Activated CD4-positive, alpha-beta T cell treated with anti-CD3 and anti-CD28 coated beads, Interleukin-2, amount 50 U/mL, for 4 hours (primary cell): ENCODE data around the gene TRANK1.
"Not testable (repeated sequence)": the region's sequence is repeated elsewhere in the genome, so short reads cannot be mapped to it uniquely, and the experiment has no call there.

Source experiments
- DNase-seq, 2 experiments: peaks; one replicate each; pipeline ENCODE4 v3.0.0-alpha.2; 2020

TRANK1 gene

DNA sequence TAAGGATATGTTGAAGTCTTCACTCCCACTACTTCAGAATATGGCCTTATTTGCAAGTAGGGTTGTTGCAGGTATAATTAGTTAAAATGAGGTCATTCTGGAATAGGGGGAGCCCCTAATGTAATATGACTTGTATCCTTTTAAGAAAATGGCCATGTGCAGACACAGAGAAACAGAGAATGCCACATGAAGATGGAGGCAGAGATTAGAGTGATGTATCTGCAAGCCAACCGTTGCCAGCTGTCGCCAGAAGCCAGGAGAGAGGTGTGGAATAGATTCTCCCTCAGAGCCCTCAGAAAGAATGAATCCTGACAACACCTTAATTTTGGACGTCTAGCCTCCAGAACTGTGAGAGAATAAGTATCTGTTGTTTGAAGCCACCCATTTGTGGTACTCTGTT is 11.3 kb upstream of the TRANK1 start:
- no peak for DNase-seq

DNA sequence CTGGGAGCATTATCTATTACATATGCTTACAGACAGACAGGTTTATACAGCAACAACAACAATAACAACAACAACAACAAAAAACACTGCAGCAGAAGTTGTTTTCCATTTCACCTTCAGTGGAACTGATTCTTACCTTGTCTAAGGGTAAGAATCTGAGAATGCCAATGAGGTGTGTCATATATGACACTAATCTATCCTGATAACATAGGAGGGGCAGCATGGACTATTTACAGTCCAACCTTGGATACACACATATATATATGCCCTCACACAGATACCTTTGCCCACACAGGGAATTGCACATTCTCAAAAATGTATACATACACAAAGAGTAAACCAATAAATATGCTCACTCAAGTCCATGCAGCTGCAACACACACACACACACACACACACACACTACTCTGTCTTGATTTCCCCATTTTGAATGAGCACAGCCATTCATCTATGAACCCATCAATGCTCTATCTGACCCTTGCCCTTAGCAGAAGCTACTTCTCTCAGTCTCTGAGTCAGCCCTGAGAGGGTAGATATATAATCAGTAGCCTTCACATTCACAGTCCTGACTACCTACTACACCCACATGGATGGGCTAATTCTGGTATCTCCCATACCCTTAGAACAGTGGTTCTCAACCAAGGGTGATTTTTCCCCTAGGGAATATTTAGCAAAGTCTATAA is 9.7 kb upstream of the TRANK1 start:
- DNase-seq = no peak

DNA sequence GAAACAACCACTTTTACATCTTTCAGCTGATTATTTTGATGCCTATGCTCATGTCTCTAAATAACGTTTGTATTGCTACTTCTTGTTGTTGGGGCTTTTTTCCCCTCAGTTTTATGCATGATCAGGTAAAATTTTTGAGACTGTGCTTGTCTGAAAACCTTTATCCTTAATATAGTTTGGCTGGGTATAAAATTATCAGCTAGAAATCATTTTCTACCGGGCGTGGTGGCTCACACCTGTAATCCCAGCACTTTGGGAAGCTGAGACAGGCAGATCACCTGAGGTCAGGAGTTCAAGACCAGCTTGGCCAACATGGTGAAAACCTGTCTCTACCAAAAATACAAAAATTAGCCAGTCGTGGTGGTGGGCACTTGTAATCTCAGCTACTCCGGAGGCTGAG is 3.0 kb upstream of the TRANK1 start:
- DNase-seq = not testable (repeated sequence)

DNA sequence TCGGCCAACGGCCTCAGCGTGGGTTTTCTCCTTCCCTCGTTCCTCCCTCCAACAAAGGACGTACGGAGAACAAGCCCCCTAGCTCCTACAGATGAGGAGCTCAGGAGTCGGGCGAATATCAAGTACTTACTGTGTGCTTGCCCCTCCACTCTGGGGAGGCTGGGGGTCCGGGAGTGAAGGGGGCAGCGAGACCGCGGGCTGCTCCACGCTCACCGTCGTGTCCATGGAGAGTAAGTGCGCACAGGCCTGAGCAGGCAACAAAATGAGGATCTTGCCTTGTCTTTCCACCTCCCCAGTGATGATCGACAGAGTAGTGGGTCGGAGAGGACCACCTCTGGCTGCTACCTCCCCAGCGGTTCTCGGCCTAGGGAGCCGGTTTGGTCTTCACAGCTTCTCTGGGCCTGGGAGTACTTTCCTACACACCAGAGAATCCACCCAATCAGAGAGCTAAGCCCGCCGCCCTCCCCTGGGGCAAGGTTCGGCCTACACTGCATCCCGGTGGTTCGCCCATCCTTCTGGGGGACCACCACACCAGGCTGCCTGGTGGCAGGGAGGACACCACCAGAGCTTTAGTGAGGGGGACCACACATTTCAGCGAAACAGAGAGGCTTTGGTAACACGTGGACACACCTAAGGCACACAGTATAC is 603 bp upstream of the TRANK1 start:
- DNase-seq = no peak

DNA sequence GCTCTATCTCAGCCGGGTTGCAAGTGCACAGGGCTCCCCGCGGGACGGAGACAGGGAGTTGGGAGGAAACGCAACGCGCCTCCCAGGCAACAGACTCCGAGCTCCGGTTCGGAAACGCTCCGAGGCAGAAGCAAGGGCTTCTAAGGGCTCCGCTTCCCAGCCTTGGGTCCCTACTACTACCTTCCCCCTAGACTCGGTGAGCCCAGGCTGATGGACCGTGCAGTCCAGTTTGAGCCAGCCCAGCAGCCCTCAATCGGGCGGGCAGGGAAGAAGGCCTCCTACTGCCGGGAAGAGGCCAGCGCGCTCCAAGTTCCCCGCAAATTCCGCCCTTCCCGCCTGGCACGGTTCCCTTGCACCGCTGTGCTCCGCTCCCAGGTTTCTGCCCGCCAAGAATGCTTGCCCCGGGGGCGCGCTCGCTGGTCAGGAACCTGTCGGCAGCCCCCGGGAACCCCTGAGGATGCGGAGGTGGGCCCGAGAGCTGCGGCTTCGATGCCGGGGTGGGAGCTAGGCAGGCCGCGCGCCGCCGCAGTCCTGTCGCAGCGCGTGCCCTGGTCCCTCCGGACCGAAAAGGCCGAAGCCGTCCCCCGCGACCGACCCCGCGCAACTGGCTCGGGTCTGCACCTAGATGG is 728 bp downstream of the TRANK1 start:
- peak in 1 of 2 experiments; percentile 15 for DNase-seq

DNA sequence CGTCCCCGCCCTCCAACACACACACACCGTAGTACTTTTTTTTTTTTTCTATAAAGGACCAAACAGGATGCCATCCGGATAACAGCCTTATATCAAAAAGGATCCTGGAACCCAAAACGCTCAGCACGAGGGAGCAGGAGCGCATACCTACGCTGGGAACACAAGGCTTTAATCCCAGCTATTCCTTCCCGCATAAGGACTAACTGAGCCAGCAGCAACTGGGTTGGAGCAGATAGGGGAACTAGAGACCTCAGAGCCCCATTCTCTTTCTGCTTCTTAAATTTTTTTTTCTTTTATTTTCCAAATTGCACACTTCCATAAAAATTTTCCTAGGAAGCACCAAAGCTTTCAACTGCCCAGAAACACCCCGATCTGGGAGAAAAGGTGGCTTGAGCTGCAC is 1.3 kb downstream of the TRANK1 start:
- DNase-seq = no peak

DNA sequence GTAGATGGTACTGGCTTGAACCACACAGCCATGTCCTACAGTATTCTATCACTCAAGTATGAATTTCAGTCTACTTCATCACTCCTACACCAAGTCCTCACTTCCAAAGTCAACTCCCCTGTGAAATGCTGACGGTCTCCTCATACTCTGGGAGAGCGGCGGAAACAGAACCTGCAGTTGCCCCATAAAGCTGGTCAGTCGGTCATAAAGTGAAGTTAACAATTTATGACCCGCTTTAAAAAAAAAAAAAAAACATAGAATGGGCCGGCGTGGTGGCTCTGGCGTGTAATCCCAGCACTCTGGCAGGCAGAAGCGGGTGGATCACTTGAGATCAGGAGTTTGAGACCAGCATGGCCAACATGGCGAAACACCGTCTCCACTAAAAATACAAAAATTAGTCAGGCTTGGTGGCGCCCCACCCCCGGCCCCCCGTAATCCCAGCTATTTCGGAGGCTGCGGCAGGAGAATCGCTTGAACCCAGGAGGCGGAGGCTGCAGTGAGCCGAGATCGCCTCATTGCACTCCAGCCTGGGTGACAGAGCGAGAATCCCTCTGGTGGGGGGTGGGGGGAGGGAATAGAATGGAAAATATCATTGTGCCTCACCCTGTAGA is 2.1 kb downstream of the TRANK1 start:
- no peak for DNase-seq

DNA sequence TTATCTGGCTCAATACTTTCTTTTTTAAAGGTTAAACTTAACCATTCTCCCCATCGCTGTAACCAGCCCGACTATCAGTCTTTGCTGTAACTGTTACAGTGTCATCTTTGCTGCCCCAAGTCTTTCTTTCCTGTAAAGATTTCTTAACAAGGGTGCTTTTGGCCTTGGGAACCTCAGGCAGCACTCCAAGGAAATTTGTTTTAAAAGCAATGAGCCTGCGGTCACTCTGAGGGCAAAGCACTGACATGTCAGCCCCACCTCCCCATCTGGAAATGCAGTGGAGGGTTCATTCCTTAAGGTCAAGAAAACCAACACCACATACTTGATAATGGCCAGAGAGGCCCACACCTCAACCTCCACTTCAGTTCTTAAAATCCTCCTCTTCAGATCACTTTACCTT is 3.2 kb downstream of the TRANK1 start:
- no peak for DNase-seq

DNA sequence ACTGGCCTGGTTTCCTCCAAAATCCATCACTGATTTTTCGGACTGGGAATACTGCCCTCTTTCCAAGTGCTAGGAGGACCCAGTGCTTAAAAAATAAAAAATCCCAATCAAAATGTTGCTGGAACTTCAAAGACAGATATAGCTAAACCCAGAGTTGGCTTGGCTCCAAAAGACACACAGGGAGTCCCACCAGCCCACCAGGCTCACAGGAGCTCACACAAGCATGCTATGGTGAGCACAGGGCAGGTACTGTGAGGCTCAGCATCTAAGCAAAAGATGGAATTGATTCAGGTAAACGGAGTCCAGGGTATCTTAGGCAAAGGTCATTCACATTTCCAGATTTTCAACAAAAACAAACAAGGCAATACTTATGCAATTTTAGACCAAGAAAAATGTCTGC is 3.7 kb downstream of the TRANK1 start:
- DNase-seq = no peak

DNA sequence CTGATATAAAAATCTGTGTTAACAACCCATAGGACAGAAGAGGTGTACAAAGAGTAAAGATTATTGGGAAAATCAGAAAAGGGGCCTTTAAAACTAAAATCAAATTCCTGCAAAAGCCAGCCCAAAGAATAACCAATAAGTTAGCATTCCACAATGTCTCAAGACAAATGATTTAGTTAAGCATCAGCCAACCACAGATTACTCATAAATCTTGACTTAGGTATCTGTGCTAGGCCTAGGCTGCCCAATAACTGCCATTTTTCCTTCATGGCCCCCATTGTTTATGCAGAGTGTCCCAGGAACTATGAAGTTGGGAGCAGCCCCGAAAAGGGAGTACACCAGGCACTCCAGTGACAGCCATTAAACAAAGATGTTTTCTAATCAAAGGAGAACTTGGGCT is 7.4 kb downstream of the TRANK1 start:
- DNase-seq = no peak

DNA sequence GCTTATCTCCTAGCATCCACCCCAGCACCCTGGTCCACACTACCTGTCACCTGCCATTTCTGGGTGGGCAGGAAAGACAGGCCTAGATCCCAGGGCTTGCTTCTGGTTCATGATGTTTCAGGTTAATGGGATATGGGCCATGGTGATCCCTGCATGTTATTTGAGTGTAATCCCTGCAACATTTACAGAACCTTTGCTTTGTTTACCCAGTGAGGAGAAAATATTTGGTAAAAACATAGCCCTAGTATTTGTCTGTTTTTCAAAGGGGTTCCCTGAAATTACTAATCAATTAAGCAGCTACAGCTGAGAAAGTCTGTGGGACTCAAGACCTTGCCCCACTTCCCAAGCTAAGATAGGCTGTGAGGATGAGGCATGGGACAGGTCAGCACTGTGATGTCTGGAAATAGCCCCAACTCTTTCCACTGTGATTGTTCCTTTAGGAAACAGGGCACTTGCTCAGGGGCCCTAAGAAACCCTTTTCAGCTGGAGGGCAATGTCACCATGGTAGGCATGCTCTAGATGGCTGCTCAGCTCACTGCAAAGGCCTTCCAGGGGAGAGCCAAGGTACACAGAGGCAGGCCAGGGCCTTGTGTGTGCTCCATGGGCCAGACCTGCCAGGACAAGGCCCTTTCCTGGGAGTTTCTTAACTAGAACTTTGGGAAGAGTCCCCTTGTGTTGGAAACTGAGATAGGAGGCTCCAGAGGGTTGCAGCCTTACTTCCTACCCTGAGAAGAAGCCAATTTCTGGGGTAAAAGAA is 11.1 kb downstream of the TRANK1 start:
- DNase-seq = no peak

DNA sequence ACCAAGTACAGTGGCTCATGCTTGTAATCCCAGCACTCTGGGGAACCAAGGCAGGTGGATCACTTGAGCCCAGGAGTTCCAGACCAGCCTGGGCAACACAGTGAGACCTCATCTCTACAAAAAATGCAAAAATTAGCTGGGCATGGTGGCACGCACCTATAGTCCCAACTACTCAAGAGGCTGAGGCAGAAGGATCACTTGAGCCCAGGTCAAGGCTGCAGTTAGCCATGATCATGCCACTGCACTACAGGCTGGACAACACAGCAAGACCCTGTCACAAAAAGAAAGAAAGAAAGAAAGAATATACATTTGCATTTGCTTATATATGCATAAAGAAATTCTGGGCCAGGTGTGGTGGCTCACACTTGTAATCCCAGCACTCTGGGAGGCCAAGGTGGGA is 13.4 kb downstream of the TRANK1 start:
- DNase-seq = not testable (repeated sequence)

DNA sequence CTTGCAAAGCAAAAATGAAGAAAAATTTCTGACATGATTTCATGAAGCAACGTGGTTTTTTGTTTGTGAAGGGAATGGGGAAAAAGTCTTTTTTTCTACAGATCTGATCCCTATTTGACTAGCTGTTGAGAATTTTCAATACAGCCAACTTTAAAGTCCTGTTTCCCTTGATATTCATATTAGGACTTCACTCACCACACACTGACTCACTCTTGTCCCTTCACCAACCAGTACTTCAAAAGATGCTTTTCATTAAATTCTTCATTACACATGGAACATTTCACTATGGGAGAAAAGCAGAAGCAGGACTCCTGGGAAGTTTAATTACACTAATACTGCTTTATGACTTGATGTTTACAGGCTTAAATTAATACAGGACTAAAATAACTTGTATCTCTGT is 16.6 kb downstream of the TRANK1 start:
- no peak for DNase-seq

DNA sequence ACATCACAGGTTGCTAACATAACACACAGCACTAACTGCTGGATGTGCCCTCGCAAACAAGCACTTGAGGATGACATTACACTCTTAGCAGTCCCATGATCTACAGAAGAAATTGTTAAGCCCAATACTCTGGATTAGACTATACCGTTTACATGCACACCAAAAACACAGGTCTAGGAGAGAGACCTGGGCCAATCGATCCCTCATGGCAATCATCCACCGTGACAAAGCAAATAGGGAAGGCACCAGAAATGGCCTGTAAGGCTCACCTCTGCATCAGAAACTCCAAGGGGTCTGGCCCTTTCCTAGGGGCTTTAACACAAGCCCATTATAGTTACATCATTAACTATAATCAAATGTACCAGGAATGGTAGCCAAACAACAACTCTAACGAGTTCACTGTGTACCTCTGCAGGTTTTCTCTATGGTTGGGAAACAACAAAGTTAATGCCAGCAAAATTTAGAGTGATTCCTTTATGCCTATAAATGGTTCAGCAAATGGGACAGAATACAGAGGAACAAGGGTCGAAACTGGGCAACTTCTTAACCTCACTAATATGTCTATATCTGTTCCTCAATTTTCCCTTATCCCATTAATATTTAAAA is 18.5 kb downstream of the TRANK1 start:
- no peak for DNase-seq

DNA sequence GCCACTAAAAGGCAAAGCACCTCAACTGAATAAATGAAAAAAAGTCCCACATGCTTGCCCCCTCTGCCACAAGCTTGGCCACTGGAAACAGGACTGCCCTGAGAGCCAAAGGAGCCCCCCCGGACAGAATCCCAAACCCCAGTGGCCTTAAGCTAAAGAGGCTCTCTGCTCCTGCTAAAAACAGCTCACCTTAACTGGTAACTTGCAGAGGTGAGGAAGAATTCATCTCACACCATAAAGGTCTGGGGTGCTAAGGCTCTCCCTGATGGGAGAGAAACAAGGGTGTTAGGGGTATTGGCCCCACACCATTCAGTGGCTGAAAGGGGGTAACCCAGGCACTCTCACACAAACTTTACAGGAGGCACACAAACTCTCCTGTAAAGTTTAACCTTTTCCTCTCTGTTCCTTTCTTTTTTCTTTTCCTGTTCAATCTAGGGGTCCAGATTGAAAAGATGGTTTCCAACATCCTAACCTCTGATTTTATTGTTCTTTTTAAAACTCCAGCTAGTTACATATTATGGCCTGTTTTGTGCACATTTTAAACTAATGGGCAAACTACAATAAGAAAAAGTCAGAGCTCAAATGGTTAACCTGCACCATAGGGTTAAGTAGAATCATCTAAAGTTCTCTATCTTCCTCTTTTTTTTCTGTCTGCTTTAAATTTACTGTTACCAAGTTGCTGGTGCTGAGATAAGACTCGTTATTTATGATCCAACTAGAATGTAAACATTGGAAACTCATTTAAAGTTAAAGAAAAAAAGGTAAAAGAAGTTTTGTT is 19.9 kb downstream of the TRANK1 start:
- DNase-seq = no peak

DNA sequence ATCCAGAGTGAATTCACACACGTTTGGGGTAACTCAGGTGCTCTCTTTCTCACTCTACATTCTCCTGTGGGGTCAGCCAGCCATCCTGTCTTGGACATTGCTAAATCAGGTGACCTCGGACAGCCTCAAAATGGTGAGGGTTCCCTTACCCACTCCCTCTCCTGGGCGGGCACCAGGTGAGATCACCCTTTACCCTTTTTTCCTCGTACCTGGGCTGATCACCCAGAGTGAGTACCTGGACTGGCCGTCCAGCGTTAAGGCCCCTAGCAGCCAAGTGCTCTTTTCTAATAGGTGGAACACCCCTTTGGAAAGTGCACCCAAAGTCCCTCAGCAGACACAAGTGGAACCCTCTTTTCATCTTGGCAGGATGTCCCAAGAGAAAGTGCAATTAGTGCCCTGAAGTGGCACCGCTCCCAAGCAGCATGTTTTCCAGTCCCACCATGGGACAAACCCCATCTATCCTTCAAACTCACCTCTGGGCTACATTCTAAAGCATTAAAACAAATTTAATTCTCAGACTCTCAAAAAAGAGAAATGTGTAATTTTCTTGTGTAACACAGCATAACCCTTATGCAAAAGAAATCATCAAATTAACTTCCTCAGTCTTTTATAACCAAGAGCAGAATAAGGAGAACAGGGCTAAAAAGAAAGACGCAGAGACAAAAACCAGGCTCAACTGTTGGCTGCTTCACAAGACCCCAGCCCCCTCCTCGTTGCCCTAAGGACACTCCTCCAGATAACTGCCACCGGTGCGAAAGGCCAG is 20.7 kb downstream of the TRANK1 start:
- no peak for DNase-seq

DNA sequence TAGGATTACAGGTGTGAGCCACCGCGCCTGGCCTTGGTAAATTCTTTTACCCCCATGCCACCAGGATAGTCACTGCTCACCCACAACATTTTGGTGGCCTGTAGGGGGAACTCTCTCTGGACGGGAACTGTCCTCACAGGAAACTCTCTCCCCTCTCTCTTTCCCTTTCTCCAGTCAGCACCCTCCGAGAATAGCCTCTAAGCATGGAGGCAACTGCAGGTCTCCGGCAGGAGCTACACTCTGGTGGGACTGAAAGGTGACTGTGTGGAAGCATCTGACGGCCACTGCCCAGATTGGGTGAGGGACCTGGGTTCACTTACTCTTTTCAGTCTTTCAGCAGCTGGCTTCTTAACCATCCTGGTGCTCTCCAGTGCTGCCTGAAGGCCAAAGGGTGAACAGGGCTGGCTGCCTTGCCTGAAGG is 21.3 kb downstream of the TRANK1 start:
- DNase-seq = no peak

DNA sequence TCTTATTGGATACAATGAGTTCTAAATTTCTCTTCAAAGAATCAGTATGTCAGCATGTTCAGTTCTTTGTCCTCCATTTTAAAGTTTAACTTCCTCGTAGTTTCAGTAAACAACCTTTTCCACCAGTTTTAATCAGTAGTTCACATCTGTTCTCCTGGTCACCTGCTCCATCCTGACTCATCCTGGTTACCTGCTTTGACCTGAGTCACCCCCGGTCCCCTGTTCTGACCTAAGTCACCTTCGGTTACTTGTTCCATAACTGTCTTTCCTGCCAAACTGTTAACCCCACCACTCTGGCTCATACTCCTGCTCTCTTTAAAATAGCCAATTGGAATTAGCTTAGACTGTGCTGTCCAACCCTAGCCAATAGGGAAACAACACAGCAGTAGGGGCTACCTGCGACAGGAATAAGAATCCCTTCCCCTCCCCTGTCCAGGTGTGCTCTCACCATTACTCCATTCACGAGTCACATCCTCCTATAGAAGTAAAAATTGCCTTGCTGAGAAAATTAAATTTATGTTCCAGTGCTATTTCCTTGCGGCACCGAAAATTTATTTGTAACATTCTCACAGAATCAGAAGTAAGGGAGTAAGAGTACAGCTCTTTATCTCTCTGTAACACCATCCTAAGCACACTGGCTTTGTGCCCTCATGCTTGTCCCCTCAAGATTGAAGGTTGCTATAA is 23.8 kb downstream of the TRANK1 start:
- no peak for DNase-seq

DNA sequence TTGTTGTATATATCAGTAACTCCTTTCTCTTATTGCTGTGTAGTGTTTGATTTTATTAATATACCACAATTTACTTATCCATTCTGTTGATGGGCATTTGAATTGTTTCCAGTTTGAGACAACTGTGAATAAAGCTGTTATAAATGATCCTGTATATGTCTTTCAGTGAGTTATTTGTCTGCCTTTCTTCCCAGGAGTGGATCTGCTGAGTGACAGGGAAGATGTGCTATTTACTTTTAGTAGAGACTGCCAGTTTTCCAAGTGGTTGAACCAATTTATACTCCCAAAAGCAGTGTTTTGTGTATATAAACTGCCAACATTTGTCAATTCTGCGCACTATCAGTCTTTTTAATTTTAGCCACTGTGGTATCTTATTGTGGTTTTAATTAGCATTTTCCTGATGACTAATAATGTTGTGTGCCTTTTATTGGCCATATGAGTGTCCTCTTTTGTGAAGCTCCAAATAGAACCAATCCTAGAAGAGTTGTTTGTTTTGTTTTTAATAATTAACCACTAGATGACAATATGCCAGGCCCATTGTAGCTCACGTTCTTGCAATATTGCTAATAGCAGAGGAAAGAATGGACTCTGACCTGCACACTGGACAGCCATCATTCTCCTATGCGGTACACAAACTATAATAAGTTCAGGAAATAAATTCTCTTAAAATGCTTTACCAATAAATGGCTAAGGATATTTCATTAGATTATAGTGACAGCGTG is 25.3 kb downstream of the TRANK1 start:
- DNase-seq = no peak

DNA sequence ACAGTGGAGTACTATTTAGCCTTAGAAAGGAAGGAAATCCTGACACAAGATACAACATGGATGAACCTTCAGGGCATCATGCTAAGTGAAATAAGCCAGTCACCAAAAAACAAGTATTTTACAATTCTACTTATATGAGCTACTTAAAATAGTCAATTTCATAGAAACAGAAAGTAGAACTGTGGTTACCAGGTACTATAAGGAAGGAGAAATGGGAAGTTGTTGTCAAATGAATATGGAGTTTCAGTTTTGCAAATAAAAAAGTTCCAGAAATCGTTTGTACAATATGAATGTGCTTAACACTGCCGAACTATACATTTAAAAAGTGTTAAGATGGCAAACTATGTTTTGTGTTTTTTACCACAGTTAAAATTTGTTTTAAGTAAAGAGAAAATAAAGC is 26.8 kb downstream of the TRANK1 start:
- DNase-seq = no peak
